ENCODE data around the gene CPNE7.

Gene CPNE7

DNA sequence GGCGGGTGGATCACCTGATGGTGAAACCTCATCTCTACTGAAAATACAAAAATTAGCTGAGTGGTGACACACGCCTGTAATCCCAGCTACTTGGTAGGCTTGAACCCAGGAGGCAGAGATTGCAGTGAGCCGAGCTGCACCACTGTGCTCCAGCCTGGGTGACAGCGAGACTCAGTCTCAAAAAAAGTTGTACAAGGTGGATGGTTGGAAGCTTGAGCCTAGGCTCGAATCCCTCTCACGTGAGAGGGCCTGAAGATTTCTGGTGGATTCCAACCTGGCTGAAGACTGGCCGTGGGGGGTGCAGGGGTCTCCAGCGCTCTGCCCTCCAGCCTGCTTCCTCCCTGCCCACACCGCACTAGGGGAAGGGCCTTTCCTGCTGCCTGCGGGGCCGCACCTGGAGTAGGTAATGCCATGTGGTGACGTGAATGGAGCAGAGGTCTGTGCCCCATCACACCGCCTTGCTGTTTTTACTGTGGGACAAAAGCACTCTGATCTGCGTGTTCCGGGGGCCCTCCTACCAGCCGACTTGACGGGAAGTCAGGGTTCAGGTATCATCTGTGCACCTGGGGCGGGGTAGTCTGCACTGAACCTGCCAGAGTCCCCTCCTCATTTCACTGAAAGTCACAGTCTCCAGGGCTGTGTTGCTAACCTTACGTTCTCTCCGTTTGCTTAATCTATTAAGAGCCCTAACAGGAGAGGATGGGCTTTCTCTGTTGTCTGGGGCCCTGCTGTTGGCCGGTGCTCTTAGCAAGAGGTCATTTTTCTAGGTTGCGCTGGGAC is 10.9 kb upstream of the CPNE7 start:
- Histone ChIP-seq H3K4me3 (ENCODE audit: low read depth, low read length) (no peak overlapping the region), H3K27ac (ENCODE audit: extremely low read depth, low read depth, low read length) (peak overlapping the region; percentile 67), H3K4me1 (ENCODE audit: control insufficient read depth, insufficient read depth, low read length) (peaks cover 9% of the 10 kb centered on the region), H3K9me3 (ENCODE audit: control insufficient read depth, insufficient read depth, low read depth, low read length) (no peaks in the 10 kb centered on the region), H3K36me3 (ENCODE audit: control insufficient read depth in 2 of 2, insufficient read depth in 1 of 2, low read length in 2 of 2) (peaks cover 5 to 45% of the 10 kb centered on the region in 2 experiments; a peak in 2 of 3 replicates)
- ChIA-PET CTCF (interaction anchor here (1.3 to 3.1 kb wide), 2 partner anchors 77 to 85 kb away, joined by 3 to 20 read pairs; no protein-coding TSS in a partner anchor), POLR2A (interaction anchor here (0.5 to 2.0 kb wide), 8 partner anchors 12 to 317 kb away, joined by 3 to 17 read pairs (median 4); partner anchors contain the start of gene SPATA2L)
- TF ChIP-seq KLF7 (tag by site-specific recombination; IDR thresholded peaks at IDR 0.05; ENCODE audit: borderline replicate concordance) (no peak), ZFP69B (tag by site-specific recombination; IDR thresholded peaks at IDR 0.05) (no peak), ZNF48 (tag by site-specific recombination; IDR thresholded peaks at IDR 0.05) (no peak), ZBTB21 (tag by site-specific recombination; IDR thresholded peaks at IDR 0.05) (0 out of 2 replicates have a peak, but pooled peaks have one; percentile 20), OVOL3 (tag by site-specific recombination; IDR thresholded peaks at IDR 0.05) (no peak), ZBTB49 (tag by site-specific recombination; IDR thresholded peaks at IDR 0.05; ENCODE audit: low read depth) (no peak), ZNF324 (tag by site-specific recombination; IDR thresholded peaks at IDR 0.05) (no peak), GLIS2 (tag by site-specific recombination; IDR thresholded peaks at IDR 0.05) (peak; percentile 71), ZNF600 (tag by site-specific recombination; IDR thresholded peaks at IDR 0.05) (0 out of 2 replicates have a peak, but pooled peaks have one; percentile 5), ZNF629 (tag by site-specific recombination; IDR thresholded peaks at IDR 0.05) (peak; percentile 70), TRIM28 (IDR thresholded peaks at IDR 0.05; ENCODE audit: borderline replicate concordance, low read length) (no peak), ZNF292 (tag by site-specific recombination; IDR thresholded peaks at IDR 0.05; ENCODE audit: borderline replicate concordance, low read depth) (no peak), SCRT1 (tag by site-specific recombination; IDR thresholded peaks at IDR 0.05; ENCODE audit: borderline replicate concordance) (no peak), ZNF121 (tag by site-specific recombination; IDR thresholded peaks at IDR 0.05) (no peak), ZNF658 (tag by site-specific recombination; IDR thresholded peaks at IDR 0.05) (no peak), HOXA7 (CRISPR knock-in tag; IDR thresholded peaks at IDR 0.05; ENCODE audit: borderline replicate concordance) (no peak), SP2 (tag by site-specific recombination; IDR thresholded peaks at IDR 0.05) (0 out of 2 replicates have a peak, but pooled peaks have one; percentile 16), ZBTB44 (tag by site-specific recombination; IDR thresholded peaks at IDR 0.05) (peak; percentile 65; the same call in 1 of the 2 replicates), SALL2 (tag by site-specific recombination; IDR thresholded peaks at IDR 0.05; ENCODE audit: borderline replicate concordance) (no peak), ZNF214 (tag by site-specific recombination; IDR thresholded peaks at IDR 0.05; ENCODE audit: borderline replicate concordance) (no peak), ZNF701 (tag by site-specific recombination; IDR thresholded peaks at IDR 0.05) (no peak)
- TF ChIP-seq, protein P1, sequence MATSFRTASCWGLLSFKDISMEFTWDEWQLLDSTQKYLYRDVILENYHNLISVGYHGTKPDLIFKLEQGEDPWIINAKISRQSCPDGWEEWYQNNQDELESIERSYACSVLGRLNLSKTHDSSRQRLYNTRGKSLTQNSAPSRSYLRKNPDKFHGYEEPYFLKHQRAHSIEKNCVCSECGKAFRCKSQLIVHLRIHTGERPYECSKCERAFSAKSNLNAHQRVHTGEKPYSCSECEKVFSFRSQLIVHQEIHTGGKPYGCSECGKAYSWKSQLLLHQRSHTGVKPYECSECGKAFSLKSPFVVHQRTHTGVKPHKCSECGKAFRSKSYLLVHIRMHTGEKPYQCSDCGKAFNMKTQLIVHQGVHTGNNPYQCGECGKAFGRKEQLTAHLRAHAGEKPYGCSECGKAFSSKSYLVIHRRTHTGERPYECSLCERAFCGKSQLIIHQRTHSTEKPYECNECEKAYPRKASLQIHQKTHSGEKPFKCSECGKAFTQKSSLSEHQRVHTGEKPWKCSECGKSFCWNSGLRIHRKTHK (tag by site-specific recombination; IDR thresholded peaks at IDR 0.05) = no peak
- TF ChIP-seq, protein P2, sequence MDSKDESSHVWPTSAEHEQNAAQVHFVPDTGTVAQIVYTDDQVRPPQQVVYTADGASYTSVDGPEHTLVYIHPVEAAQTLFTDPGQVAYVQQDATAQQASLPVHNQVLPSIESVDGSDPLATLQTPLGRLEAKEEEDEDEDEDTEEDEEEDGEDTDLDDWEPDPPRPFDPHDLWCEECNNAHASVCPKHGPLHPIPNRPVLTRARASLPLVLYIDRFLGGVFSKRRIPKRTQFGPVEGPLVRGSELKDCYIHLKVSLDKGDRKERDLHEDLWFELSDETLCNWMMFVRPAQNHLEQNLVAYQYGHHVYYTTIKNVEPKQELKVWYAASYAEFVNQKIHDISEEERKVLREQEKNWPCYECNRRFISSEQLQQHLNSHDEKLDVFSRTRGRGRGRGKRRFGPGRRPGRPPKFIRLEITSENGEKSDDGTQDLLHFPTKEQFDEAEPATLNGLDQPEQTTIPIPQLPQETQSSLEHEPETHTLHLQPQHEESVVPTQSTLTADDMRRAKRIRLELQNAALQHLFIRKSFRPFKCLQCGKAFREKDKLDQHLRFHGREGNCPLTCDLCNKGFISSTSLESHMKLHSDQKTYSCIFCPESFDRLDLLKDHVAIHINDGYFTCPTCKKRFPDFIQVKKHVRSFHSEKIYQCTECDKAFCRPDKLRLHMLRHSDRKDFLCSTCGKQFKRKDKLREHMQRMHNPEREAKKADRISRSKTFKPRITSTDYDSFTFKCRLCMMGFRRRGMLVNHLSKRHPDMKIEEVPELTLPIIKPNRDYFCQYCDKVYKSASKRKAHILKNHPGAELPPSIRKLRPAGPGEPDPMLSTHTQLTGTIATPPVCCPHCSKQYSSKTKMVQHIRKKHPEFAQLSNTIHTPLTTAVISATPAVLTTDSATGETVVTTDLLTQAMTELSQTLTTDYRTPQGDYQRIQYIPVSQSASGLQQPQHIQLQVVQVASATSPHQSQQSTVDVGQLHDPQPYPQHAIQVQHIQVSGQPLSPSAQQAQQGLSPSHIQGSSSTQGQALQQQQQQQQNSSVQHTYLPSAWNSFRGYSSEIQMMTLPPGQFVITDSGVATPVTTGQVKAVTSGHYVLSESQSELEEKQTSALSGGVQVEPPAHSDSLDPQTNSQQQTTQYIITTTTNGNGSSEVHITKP (tag by site-specific recombination; IDR thresholded peaks at IDR 0.05) = peak; percentile 38; the same call in 1 of the 2 replicates
- TF ChIP-seq, protein P3, sequence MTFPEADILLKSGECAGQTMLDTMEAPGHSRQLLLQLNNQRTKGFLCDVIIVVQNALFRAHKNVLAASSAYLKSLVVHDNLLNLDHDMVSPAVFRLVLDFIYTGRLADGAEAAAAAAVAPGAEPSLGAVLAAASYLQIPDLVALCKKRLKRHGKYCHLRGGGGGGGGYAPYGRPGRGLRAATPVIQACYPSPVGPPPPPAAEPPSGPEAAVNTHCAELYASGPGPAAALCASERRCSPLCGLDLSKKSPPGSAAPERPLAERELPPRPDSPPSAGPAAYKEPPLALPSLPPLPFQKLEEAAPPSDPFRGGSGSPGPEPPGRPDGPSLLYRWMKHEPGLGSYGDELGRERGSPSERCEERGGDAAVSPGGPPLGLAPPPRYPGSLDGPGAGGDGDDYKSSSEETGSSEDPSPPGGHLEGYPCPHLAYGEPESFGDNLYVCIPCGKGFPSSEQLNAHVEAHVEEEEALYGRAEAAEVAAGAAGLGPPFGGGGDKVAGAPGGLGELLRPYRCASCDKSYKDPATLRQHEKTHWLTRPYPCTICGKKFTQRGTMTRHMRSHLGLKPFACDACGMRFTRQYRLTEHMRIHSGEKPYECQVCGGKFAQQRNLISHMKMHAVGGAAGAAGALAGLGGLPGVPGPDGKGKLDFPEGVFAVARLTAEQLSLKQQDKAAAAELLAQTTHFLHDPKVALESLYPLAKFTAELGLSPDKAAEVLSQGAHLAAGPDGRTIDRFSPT (tag by site-specific recombination; IDR thresholded peaks at IDR 0.05) = peak; percentile 78; the same call in 1 of the 2 replicates

All from HEK293 (cell line).